ENCODE data around the gene PRR18. TPM values are rescaled to one million over a fixed set of nuclear protein-coding genes. Genes with fewer than 3 reads are reported as not detected.
A peak's percentile ranks its signal among the peaks of the same experiment; 100 is the strongest.

The PRR18 gene
- total RNA-seq, 1 experiment from 2014 or later = not detected

DNA sequence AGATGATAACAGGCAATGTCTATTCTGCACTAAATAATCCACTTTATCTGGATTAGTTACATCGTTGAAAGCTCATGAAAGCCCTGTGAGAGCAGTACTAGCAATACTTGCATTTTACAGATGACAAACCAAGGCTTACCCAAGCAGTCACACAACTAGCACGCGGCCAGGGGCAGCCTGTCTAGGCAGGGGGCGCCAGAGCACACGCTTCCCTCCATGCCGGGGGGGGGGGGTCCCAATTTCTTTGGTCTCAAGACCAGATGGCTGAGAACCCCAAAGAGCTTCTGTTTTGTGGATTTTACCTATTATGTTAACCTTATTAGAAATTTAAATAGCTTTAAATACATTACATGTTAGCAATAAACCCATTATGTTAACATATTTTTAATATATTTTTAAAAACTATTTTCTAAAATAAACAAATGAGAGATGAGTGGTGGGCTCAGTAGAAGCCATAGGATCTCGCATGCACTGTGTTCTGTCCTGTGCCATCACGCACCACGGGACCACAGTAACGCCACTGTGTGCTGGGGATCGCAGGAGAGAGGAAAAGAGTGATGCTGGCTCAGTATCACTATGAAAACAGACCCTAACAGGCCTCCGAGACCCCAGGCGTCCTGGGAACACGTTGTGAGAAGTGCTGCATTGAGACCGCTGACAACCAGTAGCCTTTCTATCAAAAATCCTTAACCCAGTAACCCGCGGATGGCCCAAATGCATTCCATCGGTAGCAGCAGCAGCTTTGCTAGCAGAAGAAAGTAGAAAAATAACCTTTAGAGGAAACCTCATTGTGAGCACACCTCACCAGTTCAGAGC is 5.3 kb upstream of the PRR18 start:
- intact Hi-C loops (cut with micrococcal nuclease; ENCODE audit: unreplicated experiment) = no loop called here
- Histone ChIP-seq H3K4me2 (no peak overlapping the region), H3K4me1 (replicated peaks; ENCODE audit: insufficient read depth) (no peaks in the 10 kb centered on the region), H3K27ac (no peak overlapping the region), H2AFZ (no peak overlapping the region), H3K4me3 (no peak overlapping the region), H3K9me3 (ENCODE audit: insufficient read depth, low read depth) (no peaks in the 10 kb centered on the region), H3F3A (ENCODE audit: insufficient read depth, low read depth) (no peaks in the 10 kb centered on the region), H4K20me1 (ENCODE audit: insufficient read depth) (no peaks in the 10 kb centered on the region), H3K27me3 (ENCODE audit: insufficient read depth, low read depth) (no peaks in the 10 kb centered on the region), H3K79me2 (ENCODE audit: low read depth) (no peaks in the 10 kb centered on the region), H3K9me2 (ENCODE audit: insufficient read depth) (no peaks in the 10 kb centered on the region), H3K36me3 (ENCODE audit: low read depth) (no peaks in the 10 kb centered on the region)
- no peak for TF ChIP-seq EZH2 (IDR thresholded peaks at IDR 0.05; ENCODE audit: low read depth)
- TF ChIP-seq, protein P1, sequence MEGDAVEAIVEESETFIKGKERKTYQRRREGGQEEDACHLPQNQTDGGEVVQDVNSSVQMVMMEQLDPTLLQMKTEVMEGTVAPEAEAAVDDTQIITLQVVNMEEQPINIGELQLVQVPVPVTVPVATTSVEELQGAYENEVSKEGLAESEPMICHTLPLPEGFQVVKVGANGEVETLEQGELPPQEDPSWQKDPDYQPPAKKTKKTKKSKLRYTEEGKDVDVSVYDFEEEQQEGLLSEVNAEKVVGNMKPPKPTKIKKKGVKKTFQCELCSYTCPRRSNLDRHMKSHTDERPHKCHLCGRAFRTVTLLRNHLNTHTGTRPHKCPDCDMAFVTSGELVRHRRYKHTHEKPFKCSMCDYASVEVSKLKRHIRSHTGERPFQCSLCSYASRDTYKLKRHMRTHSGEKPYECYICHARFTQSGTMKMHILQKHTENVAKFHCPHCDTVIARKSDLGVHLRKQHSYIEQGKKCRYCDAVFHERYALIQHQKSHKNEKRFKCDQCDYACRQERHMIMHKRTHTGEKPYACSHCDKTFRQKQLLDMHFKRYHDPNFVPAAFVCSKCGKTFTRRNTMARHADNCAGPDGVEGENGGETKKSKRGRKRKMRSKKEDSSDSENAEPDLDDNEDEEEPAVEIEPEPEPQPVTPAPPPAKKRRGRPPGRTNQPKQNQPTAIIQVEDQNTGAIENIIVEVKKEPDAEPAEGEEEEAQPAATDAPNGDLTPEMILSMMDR (conservative IDR thresholded peaks at IDR 0.05) = peak; percentile 39; the same call in 1 of the 2 replicates
- CTCF ChIA-PET = interaction anchor here (0.9 kb wide), 1 partner anchor 67 kb away, joined by 12 read pairs; no protein-coding TSS in a partner anchor
- DNase-seq = no peak
- BruUV-seq (replicated peaks) = no TSS peak
- POLR2A ChIA-PET (ENCODE audit: unreplicated experiment) = no interaction called here

DNA sequence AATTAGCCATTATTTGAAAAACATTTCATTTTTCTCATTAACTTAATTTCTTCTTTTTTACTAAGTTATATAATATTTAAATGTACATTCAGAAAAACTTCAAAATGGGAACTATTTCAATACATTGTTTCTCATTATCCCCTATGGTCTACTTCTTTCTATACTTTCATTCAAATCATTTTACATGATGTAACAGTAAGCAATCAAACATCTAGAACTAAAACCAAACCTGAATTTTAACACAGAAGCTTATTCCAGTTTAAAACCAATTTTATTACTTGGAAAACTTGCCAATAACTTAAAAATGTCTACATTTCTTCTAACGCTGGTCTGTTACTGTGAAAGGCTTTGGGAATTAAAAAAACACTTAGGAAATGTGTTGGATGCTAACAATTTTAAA is 4.6 kb upstream of the PRR18 start:
- no peak for TF ChIP-seq EZH2 (IDR thresholded peaks at IDR 0.05; ENCODE audit: low read depth)
- TF ChIP-seq, protein P1 (conservative IDR thresholded peaks at IDR 0.05) = no peak
- ChIA-PET CTCF (interaction anchor here (0.9 kb wide), 1 partner anchor 68 kb away, joined by 12 read pairs; no protein-coding TSS in a partner anchor), POLR2A (ENCODE audit: unreplicated experiment) (no interaction called here)
- Histone ChIP-seq H3K36me3 (ENCODE audit: low read depth) (no peaks in the 10 kb centered on the region), H3K27me3 (ENCODE audit: insufficient read depth, low read depth) (no peaks in the 10 kb centered on the region), H3K4me2 (no peak overlapping the region), H3F3A (ENCODE audit: insufficient read depth, low read depth) (no peaks in the 10 kb centered on the region), H3K79me2 (ENCODE audit: low read depth) (no peaks in the 10 kb centered on the region), H3K27ac (no peak overlapping the region), H3K4me1 (replicated peaks; ENCODE audit: insufficient read depth) (no peaks in the 10 kb centered on the region), H3K9me2 (ENCODE audit: insufficient read depth) (no peaks in the 10 kb centered on the region), H3K4me3 (no peak overlapping the region), H4K20me1 (ENCODE audit: insufficient read depth) (no peaks in the 10 kb centered on the region), H3K9me3 (ENCODE audit: insufficient read depth, low read depth) (no peaks in the 10 kb centered on the region), H2AFZ (no peak overlapping the region)
- no peak for DNase-seq
- no TSS peak for BruUV-seq (replicated peaks)
- intact Hi-C loops (cut with micrococcal nuclease; ENCODE audit: unreplicated experiment) = no loop called here

DNA sequence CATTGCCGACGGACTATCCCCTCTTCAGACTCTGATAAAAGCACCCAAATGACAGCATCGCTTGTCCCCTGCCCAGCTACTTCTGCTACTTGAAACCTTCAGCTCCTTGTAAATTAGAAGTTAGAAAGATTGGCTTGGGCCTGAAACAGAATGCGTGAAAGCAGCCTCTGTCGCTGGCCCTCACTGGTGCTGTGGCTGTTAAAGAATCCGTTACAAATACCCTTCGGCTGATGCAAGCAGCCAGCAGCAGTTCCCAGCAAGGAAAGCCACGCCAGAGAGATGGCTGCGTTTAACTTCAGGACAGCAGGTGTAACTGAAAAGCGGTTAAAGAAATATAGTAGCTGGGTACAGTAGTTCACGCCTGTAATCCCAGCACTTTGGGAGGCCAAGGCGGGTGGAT is 2.4 kb upstream of the PRR18 start:
- TF ChIP-seq, protein P1 (conservative IDR thresholded peaks at IDR 0.05) = no peak
- TF ChIP-seq EZH2 (IDR thresholded peaks at IDR 0.05; ENCODE audit: low read depth) = no peak
- Histone ChIP-seq H2AFZ (no peak overlapping the region), H4K20me1 (ENCODE audit: insufficient read depth) (no peaks in the 10 kb centered on the region), H3F3A (ENCODE audit: insufficient read depth, low read depth) (no peaks in the 10 kb centered on the region), H3K79me2 (ENCODE audit: low read depth) (no peaks in the 10 kb centered on the region), H3K36me3 (ENCODE audit: low read depth) (no peaks in the 10 kb centered on the region), H3K9me3 (ENCODE audit: insufficient read depth, low read depth) (no peaks in the 10 kb centered on the region), H3K4me1 (replicated peaks; ENCODE audit: insufficient read depth) (no peaks in the 10 kb centered on the region), H3K4me3 (no peak overlapping the region), H3K27ac (no peak overlapping the region), H3K9me2 (ENCODE audit: insufficient read depth) (no peaks in the 10 kb centered on the region), H3K4me2 (no peak overlapping the region), H3K27me3 (ENCODE audit: insufficient read depth, low read depth) (no peaks in the 10 kb centered on the region)
- ChIA-PET CTCF (no interaction called here), POLR2A (ENCODE audit: unreplicated experiment) (interaction anchor here (0.6 kb wide), 1 partner anchor 10 kb away, joined by 8 read pairs; no protein-coding TSS in a partner anchor)
- intact Hi-C loops (cut with micrococcal nuclease; ENCODE audit: unreplicated experiment) = no loop called here
- BruUV-seq (replicated peaks) = no TSS peak
- DNase-seq = no peak

Data from PC-9 (cell line).